ENCODE results near the gene EXOSC6. TPM values are rescaled to one million over a fixed set of nuclear protein-coding genes. Genes with fewer than 3 reads are reported as not detected.

EXOSC6 gene
- total RNA-seq, 1 donor from 2014 or later = 11.3 TPM

Other genes with a start within 250 kb of the EXOSC6 start
- 22.2 TPM for gene PDPR, start 137.6 kb downstream of the EXOSC6 start, total RNA-seq
- not detected for gene CLEC18C, start 78.2 kb downstream of the EXOSC6 start, total RNA-seq
- 61.0 TPM for gene AARS1, start 37.6 kb upstream of the EXOSC6 start, total RNA-seq
- 13.7 TPM for gene DDX19B, start 47.2 kb upstream of the EXOSC6 start, total RNA-seq
- gene DDX19A, start 95.0 kb upstream of the EXOSC6 start, total RNA-seq = 27.1 TPM
- 22.3 TPM for gene ST3GAL2, start 187.2 kb upstream of the EXOSC6 start, total RNA-seq
- 7.4 TPM for gene FCSK, start 202.7 kb upstream of the EXOSC6 start, total RNA-seq

Measured in left ventricle myocardium inferior (tissue), 1 donor.